HEK293T (cell line): ENCODE data around the gene POLG.

Experiments
- CTCF ChIA-PET: fragments of 350-600 bp; formaldehyde crosslinking; extraction: SDS; loops from one replicate; lab custom pipeline; 2021; ENCODE audit warnings: antibody characterized with exemption, inconsistent platforms; lab: Yijun Ruan, JAX
- POLR2A ChIA-PET: fragments of 350-600 bp; formaldehyde crosslinking; extraction: SDS; loops from one replicate; lab custom pipeline; 2020; ENCODE audit warnings: antibody characterized with exemption, inconsistent platforms; lab: Yijun Ruan, JAX
- DNase-seq: peaks from one replicate; pipeline ENCODE4 v3.0.0; 2012; ENCODE audit warnings: mixed read lengths; ENCODE audit errors: extremely low spot score
- ARNT ChIP-seq: fragments of 450-650 bp; IDR thresholded peaks from 2 replicates; pipeline ENCODE4 v1.6.1; 2017; ENCODE audit warnings: mild to moderate bottlenecking
- BHLHE40 ChIP-seq: fragments of 450-650 bp; IDR thresholded peaks from 2 replicates; pipeline ENCODE4 v1.6.1; 2016; ENCODE audit warnings: mild to moderate bottlenecking, moderate library complexity, borderline replicate concordance
- CTBP1 ChIP-seq: fragments of 450-650 bp; IDR thresholded peaks from 2 replicates; pipeline ENCODE4 v1.6.1; 2016; ENCODE audit warnings: borderline replicate concordance
- ELF4 ChIP-seq: fragments of 450-650 bp; IDR thresholded peaks from 2 replicates; pipeline ENCODE4 v1.6.1; 2017; ENCODE audit warnings: antibody characterized with exemption
- FOXA1 ChIP-seq: fragments of 450-650 bp; IDR thresholded peaks from 2 replicates; pipeline ENCODE4 v1.6.1; 2016; ENCODE audit warnings: mild to moderate bottlenecking
- FOXK2 ChIP-seq: fragments of 450-650 bp; IDR thresholded peaks from 2 replicates; pipeline ENCODE4 v1.6.1; 2016; ENCODE audit warnings: mild to moderate bottlenecking
- FOXM1 ChIP-seq: fragments of 450-650 bp; IDR thresholded peaks from 2 replicates; pipeline ENCODE4 v1.6.1; 2017; ENCODE audit warnings: mild to moderate bottlenecking, borderline replicate concordance
- HDGF ChIP-seq: fragments of 450-650 bp; IDR thresholded peaks from 2 replicates; pipeline ENCODE4 v1.6.1; 2017; ENCODE audit warnings: antibody characterized with exemption, borderline replicate concordance
- L3MBTL2 ChIP-seq: fragments of 450-650 bp; conservative IDR thresholded peaks from 2 replicates; pipeline ENCODE4 v1.6.1; 2016; ENCODE audit warnings: mild to moderate bottlenecking
- LEF1 ChIP-seq: fragments of 450-650 bp; IDR thresholded peaks from 2 replicates; pipeline ENCODE4 v1.6.1; 2017; ENCODE audit warnings: mild to moderate bottlenecking, borderline replicate concordance
- NFRKB ChIP-seq: fragments of 450-650 bp; IDR thresholded peaks from 2 replicates; pipeline ENCODE4 v1.6.1; 2016; ENCODE audit warnings: mild to moderate bottlenecking, moderate library complexity
- SP1 ChIP-seq: fragments of 450-650 bp; IDR thresholded peaks from 2 replicates; pipeline ENCODE4 v1.6.1; 2017
- SUZ12 ChIP-seq: fragments of 450-650 bp; IDR thresholded peaks from 2 replicates; pipeline ENCODE4 v1.6.1; 2016; ENCODE audit warnings: mild to moderate bottlenecking
- TARDBP ChIP-seq: fragments of 450-650 bp; IDR thresholded peaks from 2 replicates; pipeline ENCODE4 v1.6.1; 2016
- ZNF384 ChIP-seq: fragments of 450-650 bp; IDR thresholded peaks from 2 replicates; pipeline ENCODE4 v1.6.1; 2016
- TF ChIP-seq, protein P1 (sequence below): fragments of 450-650 bp; IDR thresholded peaks from 2 replicates; pipeline ENCODE4 v1.6.1; 2016

The POLG gene

DNA sequence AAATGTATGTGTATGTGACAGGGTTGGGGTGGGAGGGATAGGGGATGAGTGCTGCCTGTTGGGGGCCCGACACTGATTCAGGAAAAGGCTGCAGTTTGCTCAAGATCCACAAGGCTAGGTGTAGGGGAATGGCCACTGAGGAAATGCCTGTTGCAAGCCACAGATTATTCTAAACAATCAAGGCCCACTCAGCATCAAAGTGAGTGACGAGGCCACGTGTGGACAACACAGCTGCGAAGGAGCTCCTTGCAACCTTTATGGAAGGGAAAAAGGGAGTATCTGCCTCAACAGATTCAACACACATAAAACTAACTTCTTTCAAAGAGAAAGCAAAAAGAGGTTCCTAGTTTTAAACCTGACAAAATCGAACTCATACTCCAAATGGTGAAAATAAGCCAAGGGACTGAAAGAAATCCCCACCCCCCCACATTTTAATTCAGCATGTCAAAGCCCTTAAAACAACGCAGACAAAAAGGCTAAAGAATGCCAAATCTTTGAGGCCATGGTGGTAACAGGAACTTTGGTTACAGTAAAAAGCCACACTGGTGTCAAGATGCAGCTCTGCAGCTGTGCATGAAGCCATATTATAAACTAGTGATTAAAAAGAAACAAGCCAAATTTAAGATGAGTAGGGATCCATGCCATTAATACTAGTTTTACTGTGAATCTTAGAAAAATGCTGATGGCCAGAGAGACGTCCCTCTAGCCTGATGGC is 3.6 kb downstream of the POLG start:
- POLR2A ChIA-PET = interaction anchor here (0.6 to 1.1 kb wide), 3 partner anchors 9 to 125 kb away, joined by 3 to 5 read pairs (median 3); no protein-coding TSS in a partner anchor
- CTCF ChIA-PET = interaction anchor here (0.6 to 1.2 kb wide), 2 partner anchors 27 to 99 kb away, joined by 3 read pairs; no protein-coding TSS in a partner anchor
- TF ChIP-seq NFRKB (no peak), SUZ12 (no peak), LEF1 (no peak), ZNF384 (no peak), FOXK2 (no peak), FOXA1 (no peak), ARNT (no peak), CTBP1 (no peak), ELF4 (no peak), TARDBP (no peak), L3MBTL2 (no peak), FOXM1 (no peak), SP1 (no peak), HDGF (no peak), BHLHE40 (no peak)
- TF ChIP-seq, protein P1, sequence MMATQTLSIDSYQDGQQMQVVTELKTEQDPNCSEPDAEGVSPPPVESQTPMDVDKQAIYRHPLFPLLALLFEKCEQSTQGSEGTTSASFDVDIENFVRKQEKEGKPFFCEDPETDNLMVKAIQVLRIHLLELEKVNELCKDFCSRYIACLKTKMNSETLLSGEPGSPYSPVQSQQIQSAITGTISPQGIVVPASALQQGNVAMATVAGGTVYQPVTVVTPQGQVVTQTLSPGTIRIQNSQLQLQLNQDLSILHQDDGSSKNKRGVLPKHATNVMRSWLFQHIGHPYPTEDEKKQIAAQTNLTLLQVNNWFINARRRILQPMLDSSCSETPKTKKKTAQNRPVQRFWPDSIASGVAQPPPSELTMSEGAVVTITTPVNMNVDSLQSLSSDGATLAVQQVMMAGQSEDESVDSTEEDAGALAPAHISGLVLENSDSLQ = no peak
- DNase-seq = no peak

DNA sequence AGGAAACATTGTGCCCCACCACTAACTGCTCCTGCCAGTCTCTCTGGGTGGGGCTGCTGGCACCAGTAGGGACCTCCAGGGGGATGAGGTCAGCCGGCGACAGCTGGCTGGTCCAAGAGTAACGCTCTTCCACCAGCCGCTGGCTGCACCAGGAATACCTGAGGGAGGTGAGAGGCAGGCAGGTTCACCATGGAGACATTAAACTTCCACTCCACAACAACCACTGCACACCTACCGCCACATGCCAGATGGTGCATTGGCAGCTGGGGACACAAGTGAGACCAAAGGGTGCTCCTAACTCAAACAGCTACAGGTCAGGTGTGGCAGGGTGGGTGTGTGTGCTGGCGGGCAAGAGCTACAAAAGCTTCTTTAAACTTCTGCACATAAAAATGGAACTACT is 4.5 kb downstream of the POLG start:
- CTCF ChIA-PET = interaction anchor here (1.2 kb wide), 1 partner anchor 9 kb away, joined by 3 read pairs; no protein-coding TSS in a partner anchor
- no peak for DNase-seq
- TF ChIP-seq ELF4 = no peak
- TF ChIP-seq CTBP1 = no peak
- no peak for TF ChIP-seq ZNF384
- no peak for TF ChIP-seq SP1
- no peak for TF ChIP-seq FOXM1
- TF ChIP-seq L3MBTL2 = no peak
- no peak for TF ChIP-seq TARDBP
- no peak for TF ChIP-seq SUZ12
- no peak for TF ChIP-seq BHLHE40
- TF ChIP-seq LEF1 = no peak
- no peak for TF ChIP-seq FOXK2
- no peak for TF ChIP-seq FOXA1
- no peak for TF ChIP-seq NFRKB
- TF ChIP-seq ARNT = no peak
- TF ChIP-seq, protein P1 = no peak
- no peak for TF ChIP-seq HDGF
- POLR2A ChIA-PET = interaction anchor here (0.8 to 1.1 kb wide), 2 partner anchors 8 to 10 kb away, joined by 3 to 5 read pairs; no protein-coding TSS in a partner anchor

DNA sequence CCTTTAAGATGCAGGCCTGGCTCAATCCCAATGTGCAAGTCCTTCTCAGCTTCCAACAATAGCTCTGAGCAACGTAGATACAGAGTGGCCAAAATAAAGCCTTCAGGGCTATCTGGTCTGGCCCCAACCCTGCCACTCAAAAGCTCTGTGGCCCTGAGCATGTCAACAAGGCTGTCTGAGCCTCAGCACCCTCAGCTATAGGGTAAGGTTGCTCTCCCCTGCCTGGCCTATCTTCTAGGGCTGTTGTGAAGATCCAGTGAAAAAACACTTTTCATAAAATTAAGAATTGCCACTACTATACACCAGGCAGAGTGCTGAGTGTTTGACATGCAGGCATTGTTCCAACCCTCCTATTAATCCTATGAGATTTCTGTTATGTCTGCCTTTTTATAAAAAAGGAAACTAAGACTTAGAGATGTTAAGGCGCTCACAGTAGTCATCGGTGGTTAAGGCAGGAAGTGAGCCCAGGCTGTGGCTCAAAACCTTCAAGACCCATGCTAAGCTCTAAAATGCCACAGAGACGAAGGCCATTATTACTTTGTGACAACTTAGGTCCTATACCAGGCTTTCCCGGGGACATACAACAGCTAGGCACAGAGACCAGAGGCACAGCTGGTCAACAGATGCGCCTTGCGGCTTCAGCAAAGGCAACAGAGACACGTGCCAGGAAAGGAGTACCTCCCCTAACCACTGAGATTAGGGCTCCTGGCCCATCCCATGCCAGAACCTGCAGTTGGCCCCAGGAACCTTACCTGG is 5.1 kb downstream of the POLG start:
- TF ChIP-seq CTBP1 = no peak
- no peak for TF ChIP-seq ELF4
- no peak for TF ChIP-seq FOXA1
- TF ChIP-seq L3MBTL2 = no peak
- TF ChIP-seq HDGF = no peak
- TF ChIP-seq, protein P1 = no peak
- no peak for TF ChIP-seq LEF1
- no peak for TF ChIP-seq FOXK2
- TF ChIP-seq NFRKB = no peak
- TF ChIP-seq BHLHE40 = no peak
- no peak for TF ChIP-seq ARNT
- no peak for TF ChIP-seq TARDBP
- no peak for TF ChIP-seq SP1
- TF ChIP-seq SUZ12 = no peak
- no peak for TF ChIP-seq FOXM1
- ChIA-PET CTCF (interaction anchor here (1.2 kb wide), 1 partner anchor 9 kb away, joined by 3 read pairs; no protein-coding TSS in a partner anchor), POLR2A (no interaction called here)
- DNase-seq = no peak

DNA sequence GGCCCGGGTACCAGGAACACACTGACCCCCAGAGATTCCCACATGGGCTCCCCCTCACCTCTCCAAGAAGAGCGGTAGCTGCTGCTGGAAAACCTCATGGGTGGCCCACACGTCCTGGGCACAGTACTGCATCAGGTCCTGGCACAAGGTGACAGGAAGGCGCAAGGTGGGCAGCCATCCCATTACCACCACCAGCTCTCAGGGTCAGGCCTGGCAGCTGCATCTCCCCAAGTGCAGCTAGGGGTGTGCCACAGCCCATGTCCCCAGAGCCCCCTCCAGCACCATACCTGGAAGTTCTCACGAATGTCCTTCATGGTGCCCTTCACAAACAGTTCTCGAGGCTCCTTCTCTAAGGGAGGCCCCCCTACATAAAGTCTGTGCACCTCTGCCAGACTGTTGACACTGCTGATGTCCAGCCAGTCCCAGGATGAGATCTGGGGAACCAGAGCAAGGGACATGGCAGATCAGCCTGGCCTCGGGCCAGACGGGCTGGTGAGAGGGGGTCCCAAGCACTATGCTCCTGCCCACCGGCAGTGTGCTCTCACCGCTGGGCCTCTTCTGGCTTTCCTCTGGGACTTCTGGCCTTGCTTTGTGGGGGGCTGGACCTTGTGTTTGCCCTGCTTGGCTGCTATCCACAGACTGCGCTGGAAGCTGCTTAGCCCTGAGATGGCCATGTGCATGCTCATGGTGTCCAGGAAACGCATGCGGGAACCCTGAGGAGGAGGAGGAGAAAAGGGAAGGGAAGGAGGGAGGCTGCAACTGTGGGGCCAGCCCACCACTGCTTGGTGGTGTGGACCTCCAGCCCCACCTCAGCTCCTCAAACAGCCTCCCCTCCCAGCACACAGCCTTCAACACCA is 6.0 kb downstream of the POLG start:
- no peak for DNase-seq
- CTCF ChIA-PET = interaction anchor here (0.9 to 1.1 kb wide), 2 partner anchors 29 to 30 kb away, joined by 3 to 4 read pairs; no protein-coding TSS in a partner anchor
- POLR2A ChIA-PET = interaction anchor here (1.2 kb wide), 1 partner anchor 55 kb away, joined by 3 read pairs; no protein-coding TSS in a partner anchor
- TF ChIP-seq LEF1 (no peak), SUZ12 (no peak), L3MBTL2 (no peak), NFRKB (no peak), FOXA1 (no peak), SP1 (no peak), HDGF (no peak), ARNT (no peak), CTBP1 (no peak), ZNF384 (no peak), FOXM1 (no peak), ELF4 (no peak), BHLHE40 (no peak), TARDBP (no peak), FOXK2 (no peak)
- TF ChIP-seq, protein P1 = no peak
